ENCODE data around the gene OR1E1.
"Not testable (repeated sequence)": the region's sequence is repeated elsewhere in the genome, so short reads cannot be mapped to it uniquely, and the experiment has no call there.

Gene OR1E1

DNA sequence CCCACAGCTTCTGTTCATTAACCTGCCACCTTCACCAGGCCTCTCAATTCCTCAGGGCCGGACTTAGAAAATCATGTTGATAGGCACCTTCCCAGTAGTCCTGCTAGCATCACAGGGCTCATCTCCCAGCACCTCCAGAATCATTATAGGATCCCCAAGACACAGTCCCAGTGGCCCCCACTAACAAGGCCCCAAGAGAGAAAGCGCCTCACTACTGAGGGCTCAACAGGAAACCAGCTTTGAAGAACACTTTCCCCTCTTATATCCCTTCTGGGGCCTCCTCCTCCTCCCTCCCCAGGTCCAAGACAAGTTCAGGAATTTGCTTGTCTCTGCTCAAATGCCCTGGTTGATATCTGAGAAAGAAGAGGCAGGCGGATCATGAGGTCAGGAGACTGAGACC is 12.9 kb upstream of the OR1E1 start, which contains the start of gene OR3A3:
Gene OR3A3, plus strand, starts transcription at position 301 of the 400 bp plus-strand sequence.
- no peak within 1 kb of the TSS for H3K4me3 ChIP-seq (ENCODE audit: low read depth, low read length)
- no peak for TF ChIP-seq ZNF394 (tag by site-specific recombination; IDR thresholded peaks at IDR 0.05; ENCODE audit: borderline replicate concordance)
- no peak for TF ChIP-seq ZNF530 (tag by site-specific recombination; IDR thresholded peaks at IDR 0.05; ENCODE audit: low read depth)
- no peak for TF ChIP-seq ZNF792 (tag by site-specific recombination; IDR thresholded peaks at IDR 0.05)
- TF ChIP-seq MEIS1 (CRISPR knock-in tag; IDR thresholded peaks at IDR 0.05; ENCODE audit: borderline replicate concordance) = no peak
- TF ChIP-seq ZNF184 (tag by site-specific recombination; IDR thresholded peaks at IDR 0.05) = no peak
- TF ChIP-seq, protein P1, sequence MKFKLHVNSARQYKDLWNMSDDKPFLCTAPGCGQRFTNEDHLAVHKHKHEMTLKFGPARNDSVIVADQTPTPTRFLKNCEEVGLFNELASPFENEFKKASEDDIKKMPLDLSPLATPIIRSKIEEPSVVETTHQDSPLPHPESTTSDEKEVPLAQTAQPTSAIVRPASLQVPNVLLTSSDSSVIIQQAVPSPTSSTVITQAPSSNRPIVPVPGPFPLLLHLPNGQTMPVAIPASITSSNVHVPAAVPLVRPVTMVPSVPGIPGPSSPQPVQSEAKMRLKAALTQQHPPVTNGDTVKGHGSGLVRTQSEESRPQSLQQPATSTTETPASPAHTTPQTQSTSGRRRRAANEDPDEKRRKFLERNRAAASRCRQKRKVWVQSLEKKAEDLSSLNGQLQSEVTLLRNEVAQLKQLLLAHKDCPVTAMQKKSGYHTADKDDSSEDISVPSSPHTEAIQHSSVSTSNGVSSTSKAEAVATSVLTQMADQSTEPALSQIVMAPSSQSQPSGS (tag by site-specific recombination; IDR thresholded peaks at IDR 0.05; ENCODE audit: low read depth) = no peak
- no peak for TF ChIP-seq ZNF707 (tag by site-specific recombination; IDR thresholded peaks at IDR 0.05)
- no peaks in the 10 kb centered on the region for H3K9me3 ChIP-seq (ENCODE audit: control insufficient read depth, insufficient read depth, low read depth, low read length)
- H3K4me1 ChIP-seq (ENCODE audit: control insufficient read depth, insufficient read depth, low read length) = no peaks in the 10 kb centered on the region
- H3K27ac ChIP-seq (ENCODE audit: extremely low read depth, low read depth, low read length) = no peak within 1 kb of the TSS
- POLR2A ChIA-PET = no interaction called here
- H3K36me3 ChIP-seq (ENCODE audit: control insufficient read depth in 2 of 2, insufficient read depth in 1 of 2, low read length in 2 of 2) = no peaks in the 10 kb centered on the region
- CTCF ChIA-PET = no interaction called here

DNA sequence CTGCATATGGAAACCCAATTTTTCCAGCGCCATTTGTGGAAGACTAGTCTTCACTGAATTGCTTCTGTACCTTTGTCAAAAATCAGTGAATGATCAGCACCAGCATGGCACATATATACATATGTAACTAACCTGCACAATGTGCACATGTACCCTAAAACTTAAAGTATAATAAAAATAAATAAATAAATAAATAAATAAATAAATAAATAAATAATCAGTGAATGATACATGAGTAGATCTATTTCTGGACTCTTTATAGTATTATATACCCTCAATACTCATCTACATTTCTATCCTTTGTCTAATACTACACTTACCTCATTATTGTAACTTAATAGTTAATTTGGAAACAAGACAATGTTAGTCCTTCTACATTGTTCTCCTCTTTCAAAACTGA is 5.6 kb upstream of the OR1E1 start:
- TF ChIP-seq ZNF266 (tag by site-specific recombination; IDR thresholded peaks at IDR 0.05; ENCODE audit: low read depth) (0 out of 2 replicates have a peak, but pooled peaks have one; percentile 34), ZNF623 (tag by site-specific recombination; IDR thresholded peaks at IDR 0.05) (peak; percentile 59; the same call in 1 of the 2 replicates), ZNF140 (tag by site-specific recombination; IDR thresholded peaks at IDR 0.05) (peak; percentile 47; the same call in 1 of the 2 replicates), ZNF202 (tag by site-specific recombination; IDR thresholded peaks at IDR 0.05; ENCODE audit: borderline replicate concordance) (peak; percentile 69; the same call in 1 of the 2 replicates), ZNF560 (tag by site-specific recombination; IDR thresholded peaks at IDR 0.05; ENCODE audit: borderline replicate concordance) (0 out of 2 replicates have a peak, but pooled peaks have one; percentile 28), ZNF292 (tag by site-specific recombination; IDR thresholded peaks at IDR 0.05; ENCODE audit: borderline replicate concordance, low read depth) (0 out of 2 replicates have a peak, but pooled peaks have one; percentile 54), ZNF555 (tag by site-specific recombination; conservative IDR thresholded peaks at IDR 0.05) (peak; percentile 54), ZNF394 (tag by site-specific recombination; IDR thresholded peaks at IDR 0.05; ENCODE audit: borderline replicate concordance) (peak; percentile 69; the same call in 1 of the 2 replicates), ZNF426 (tag by site-specific recombination; IDR thresholded peaks at IDR 0.05) (peak; percentile 57), ZBTB8A (tag by site-specific recombination; IDR thresholded peaks at IDR 0.05) (peak; percentile 36; the same call in 1 of the 2 replicates)
- TF ChIP-seq, protein P2, sequence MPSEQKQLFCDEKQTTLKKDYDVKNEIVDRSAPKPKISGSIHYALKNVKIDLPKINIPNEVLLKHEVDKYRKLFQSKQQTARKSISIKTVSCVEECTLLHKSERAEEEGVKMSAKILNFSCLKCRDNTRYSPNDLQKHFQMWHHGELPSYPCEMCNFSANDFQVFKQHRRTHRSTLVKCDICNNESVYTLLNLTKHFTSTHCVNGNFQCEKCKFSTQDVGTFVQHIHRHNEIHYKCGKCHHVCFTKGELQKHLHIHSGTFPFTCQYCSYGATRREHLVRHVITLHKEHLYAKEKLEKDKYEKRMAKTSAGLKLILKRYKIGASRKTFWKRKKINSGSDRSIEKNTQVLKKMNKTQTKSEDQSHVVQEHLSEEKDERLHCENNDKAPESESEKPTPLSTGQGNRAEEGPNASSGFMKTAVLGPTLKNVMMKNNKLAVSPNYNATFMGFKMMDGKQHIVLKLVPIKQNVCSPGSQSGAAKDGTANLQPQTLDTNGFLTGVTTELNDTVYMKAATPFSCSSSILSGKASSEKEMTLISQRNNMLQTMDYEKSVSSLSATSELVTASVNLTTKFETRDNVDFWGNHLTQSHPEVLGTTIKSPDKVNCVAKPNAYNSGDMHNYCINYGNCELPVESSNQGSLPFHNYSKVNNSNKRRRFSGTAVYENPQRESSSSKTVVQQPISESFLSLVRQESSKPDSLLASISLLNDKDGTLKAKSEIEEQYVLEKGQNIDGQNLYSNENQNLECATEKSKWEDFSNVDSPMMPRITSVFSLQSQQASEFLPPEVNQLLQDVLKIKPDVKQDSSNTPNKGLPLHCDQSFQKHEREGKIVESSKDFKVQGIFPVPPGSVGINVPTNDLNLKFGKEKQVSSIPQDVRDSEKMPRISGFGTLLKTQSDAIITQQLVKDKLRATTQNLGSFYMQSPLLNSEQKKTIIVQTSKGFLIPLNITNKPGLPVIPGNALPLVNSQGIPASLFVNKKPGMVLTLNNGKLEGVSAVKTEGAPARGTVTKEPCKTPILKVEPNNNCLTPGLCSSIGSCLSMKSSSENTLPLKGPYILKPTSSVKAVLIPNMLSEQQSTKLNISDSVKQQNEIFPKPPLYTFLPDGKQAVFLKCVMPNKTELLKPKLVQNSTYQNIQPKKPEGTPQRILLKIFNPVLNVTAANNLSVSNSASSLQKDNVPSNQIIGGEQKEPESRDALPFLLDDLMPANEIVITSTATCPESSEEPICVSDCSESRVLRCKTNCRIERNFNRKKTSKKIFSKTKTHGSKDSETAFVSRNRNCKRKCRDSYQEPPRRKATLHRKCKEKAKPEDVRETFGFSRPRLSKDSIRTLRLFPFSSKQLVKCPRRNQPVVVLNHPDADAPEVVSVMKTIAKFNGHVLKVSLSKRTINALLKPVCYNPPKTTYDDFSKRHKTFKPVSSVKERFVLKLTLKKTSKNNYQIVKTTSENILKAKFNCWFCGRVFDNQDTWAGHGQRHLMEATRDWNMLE (tag by site-specific recombination; conservative IDR thresholded peaks at IDR 0.05; ENCODE audit: low read depth) = peak; percentile 71; the same call in 1 of the 2 replicates
- TF ChIP-seq, protein P3, sequence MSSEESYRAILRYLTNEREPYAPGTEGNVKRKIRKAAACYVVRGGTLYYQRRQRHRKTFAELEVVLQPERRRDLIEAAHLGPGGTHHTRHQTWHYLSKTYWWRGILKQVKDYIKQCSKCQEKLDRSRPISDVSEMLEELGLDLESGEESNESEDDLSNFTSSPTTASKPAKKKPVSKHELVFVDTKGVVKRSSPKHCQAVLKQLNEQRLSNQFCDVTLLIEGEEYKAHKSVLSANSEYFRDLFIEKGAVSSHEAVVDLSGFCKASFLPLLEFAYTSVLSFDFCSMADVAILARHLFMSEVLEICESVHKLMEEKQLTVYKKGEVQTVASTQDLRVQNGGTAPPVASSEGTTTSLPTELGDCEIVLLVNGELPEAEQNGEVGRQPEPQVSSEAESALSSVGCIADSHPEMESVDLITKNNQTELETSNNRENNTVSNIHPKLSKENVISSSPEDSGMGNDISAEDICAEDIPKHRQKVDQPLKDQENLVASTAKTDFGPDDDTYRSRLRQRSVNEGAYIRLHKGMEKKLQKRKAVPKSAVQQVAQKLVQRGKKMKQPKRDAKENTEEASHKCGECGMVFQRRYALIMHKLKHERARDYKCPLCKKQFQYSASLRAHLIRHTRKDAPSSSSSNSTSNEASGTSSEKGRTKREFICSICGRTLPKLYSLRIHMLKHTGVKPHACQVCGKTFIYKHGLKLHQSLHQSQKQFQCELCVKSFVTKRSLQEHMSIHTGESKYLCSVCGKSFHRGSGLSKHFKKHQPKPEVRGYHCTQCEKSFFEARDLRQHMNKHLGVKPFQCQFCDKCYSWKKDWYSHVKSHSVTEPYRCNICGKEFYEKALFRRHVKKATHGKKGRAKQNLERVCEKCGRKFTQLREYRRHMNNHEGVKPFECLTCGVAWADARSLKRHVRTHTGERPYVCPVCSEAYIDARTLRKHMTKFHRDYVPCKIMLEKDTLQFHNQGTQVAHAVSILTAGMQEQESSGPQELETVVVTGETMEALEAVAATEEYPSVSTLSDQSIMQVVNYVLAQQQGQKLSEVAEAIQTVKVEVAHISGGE (tag by site-specific recombination; conservative IDR thresholded peaks at IDR 0.05; ENCODE audit: low read depth) = peak; percentile 65
- TF ChIP-seq, protein P4, sequence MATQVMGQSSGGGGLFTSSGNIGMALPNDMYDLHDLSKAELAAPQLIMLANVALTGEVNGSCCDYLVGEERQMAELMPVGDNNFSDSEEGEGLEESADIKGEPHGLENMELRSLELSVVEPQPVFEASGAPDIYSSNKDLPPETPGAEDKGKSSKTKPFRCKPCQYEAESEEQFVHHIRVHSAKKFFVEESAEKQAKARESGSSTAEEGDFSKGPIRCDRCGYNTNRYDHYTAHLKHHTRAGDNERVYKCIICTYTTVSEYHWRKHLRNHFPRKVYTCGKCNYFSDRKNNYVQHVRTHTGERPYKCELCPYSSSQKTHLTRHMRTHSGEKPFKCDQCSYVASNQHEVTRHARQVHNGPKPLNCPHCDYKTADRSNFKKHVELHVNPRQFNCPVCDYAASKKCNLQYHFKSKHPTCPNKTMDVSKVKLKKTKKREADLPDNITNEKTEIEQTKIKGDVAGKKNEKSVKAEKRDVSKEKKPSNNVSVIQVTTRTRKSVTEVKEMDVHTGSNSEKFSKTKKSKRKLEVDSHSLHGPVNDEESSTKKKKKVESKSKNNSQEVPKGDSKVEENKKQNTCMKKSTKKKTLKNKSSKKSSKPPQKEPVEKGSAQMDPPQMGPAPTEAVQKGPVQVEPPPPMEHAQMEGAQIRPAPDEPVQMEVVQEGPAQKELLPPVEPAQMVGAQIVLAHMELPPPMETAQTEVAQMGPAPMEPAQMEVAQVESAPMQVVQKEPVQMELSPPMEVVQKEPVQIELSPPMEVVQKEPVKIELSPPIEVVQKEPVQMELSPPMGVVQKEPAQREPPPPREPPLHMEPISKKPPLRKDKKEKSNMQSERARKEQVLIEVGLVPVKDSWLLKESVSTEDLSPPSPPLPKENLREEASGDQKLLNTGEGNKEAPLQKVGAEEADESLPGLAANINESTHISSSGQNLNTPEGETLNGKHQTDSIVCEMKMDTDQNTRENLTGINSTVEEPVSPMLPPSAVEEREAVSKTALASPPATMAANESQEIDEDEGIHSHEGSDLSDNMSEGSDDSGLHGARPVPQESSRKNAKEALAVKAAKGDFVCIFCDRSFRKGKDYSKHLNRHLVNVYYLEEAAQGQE (tag by site-specific recombination; IDR thresholded peaks at IDR 0.05) = peak; percentile 59
- H3K4me1 ChIP-seq (ENCODE audit: control insufficient read depth, insufficient read depth, low read length); POLR2A ChIA-PET; H3K27ac ChIP-seq (ENCODE audit: extremely low read depth, low read depth, low read length); H3K36me3 ChIP-seq (ENCODE audit: control insufficient read depth in 2 of 2, insufficient read depth in 1 of 2, low read length in 2 of 2); CTCF ChIA-PET; H3K9me3 ChIP-seq (ENCODE audit: control insufficient read depth, insufficient read depth, low read depth, low read length); H3K4me3 ChIP-seq (ENCODE audit: low read depth, low read length): not testable (repeated sequence)

Measured in HEK293 (cell line).